ENCODE measurements around the gene DOCK9.

The DOCK9 gene

DNA sequence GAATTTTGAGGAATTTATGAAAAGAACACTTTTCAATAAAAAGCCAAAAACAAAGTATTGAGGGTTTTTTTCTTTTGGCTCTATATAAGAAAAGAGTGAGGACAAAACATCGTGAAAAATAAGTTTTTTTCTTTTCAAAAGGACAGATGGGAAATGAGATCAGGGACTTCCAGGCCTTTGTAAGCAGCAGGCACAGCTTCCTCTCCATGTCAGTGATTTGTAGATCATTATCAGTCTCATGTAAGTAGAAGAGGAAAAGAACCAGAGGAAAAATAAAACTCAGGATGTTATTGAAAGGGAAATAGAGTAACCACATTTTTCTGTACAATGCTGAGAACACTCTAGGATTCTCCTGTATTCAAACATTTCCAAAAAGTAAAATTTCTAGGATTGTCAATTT is 29.9 kb downstream of the DOCK9 start:
- DNase-seq (ENCODE audit: low spot score) = no peak

DNA sequence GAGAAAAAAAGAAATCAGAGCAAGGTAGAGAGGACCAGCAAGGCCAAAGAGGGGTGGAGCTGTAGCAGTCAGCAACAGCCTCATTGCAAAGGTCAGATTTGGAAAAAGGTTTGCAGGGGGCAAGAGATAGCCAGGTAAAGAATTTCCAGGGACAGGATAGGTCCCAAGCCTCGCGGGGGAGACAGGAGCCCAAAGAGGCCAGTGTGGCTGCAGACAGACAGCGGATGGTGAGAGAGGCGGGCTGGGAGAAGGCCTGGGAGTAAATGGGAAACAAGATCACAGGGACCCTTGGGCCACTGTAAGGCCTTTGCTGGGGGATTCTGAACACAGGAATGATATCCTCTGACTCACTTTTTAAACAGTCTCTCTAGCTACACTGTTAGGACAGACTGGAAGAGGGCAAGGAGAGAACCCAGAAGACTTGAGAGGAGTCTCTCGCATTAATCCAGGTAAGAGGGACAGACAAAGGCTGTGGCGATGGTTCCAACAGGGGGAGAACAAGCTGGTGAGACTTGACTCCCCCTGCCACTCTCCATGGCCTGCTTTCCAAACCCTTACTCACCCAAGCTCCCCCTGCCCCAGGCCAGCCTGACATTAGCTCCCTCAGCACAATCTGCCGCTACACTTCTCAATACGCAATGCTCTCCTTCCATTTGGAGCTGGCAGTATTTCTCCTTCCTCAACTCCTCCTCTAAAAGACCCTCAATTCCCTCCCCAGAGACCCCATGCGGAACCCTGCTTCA is 31.8 kb downstream of the DOCK9 start:
- no peak for DNase-seq (ENCODE audit: low spot score)

DNA sequence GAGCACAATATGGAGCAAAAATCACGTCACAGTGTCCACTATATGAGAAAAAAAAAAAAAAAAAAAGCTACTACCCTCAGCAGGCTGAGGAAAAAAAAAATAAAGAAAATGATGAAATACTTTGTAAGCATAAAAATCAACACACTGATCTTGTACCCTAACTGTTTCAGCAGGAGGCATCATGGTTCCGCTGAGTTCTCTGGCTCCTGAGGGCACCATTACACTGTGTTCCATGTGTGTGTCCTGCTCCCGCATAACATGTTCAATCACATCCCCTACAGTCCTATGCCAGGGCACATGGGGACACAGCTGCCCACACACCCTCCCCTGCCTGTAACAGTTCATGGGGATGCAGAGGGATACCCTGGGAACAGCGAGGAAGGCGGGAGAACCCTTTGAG is 33.5 kb downstream of the DOCK9 start:
- no peak for DNase-seq (ENCODE audit: low spot score)

DNA sequence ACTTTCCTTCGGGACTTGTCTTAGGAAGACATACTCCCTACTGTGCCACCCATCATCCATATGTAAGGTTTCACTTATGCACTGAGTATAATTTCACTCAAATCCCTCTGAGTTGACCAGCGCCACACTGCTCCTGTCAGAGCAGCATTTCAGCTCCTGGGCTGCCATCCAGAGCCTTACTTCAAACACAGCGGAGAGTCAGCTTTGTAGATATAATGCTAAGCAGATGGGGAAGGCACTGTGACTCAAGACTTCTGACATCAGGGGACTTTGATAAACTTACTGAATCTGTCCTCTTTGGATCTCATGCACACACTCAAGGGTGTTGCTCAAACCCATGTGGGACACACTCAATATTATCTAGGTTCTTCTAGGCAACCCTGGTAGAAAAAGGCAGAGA is 34.9 kb downstream of the DOCK9 start:
- DNase-seq (ENCODE audit: low spot score) = no peak

DNA sequence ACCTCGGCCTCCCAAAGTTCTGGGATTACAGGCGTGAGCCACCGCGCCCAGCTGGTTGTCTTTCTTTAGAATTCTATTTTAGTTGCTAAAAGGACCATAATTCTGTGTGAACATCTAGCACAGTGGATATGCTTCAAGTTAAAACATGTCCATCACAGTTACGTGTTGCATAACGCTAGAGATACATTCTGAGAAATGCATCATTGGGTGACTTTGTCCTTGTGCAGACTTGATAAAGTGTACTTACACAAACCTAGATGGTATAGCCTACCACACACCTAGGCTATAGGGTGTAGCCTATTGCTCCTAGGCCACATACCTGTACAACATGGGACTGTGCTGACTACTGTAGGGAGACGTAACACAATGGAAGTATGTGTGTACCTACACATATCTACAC is 35.4 kb downstream of the DOCK9 start:
- no peak for DNase-seq (ENCODE audit: low spot score)

DNA sequence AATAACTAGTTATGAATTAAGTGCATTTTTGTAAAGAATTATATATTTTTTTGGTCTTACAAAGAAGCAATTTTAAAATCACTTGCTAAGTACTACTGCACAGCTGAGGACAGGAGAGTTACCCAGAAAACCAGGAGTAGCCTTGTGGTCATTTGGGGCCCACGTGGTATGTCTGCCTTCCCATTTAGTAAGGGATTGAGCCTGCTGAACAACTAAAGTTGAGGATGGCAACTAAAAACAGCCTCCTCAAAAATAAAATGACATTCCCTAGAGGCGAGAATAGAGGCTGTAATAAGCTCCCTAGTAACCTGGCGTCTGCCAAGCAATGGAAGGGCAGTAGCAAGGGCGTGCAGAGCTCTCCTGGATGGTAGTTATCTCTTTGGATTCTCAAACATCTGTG is 36.3 kb downstream of the DOCK9 start:
- DNase-seq (ENCODE audit: low spot score) = no peak

DNA sequence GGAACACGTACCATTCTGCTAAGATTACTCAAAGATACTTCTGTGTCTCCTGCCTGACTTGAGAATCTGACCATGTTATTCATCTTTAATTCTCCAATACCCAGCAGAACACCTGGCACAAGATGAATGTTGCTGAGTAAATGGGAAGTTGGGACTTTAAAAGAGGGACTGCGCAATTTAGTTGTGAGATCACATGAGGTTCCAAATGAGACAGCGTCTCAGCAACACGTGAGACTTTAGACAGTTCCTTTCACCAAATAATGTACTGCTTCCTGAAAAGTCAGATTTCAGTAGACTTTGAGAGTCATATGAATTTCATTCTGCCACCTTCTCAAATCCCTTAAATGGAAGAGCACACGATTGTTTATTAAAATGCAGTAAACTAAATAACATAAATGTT is 36.7 kb downstream of the DOCK9 start:
- no peak for DNase-seq (ENCODE audit: low spot score)

DNA sequence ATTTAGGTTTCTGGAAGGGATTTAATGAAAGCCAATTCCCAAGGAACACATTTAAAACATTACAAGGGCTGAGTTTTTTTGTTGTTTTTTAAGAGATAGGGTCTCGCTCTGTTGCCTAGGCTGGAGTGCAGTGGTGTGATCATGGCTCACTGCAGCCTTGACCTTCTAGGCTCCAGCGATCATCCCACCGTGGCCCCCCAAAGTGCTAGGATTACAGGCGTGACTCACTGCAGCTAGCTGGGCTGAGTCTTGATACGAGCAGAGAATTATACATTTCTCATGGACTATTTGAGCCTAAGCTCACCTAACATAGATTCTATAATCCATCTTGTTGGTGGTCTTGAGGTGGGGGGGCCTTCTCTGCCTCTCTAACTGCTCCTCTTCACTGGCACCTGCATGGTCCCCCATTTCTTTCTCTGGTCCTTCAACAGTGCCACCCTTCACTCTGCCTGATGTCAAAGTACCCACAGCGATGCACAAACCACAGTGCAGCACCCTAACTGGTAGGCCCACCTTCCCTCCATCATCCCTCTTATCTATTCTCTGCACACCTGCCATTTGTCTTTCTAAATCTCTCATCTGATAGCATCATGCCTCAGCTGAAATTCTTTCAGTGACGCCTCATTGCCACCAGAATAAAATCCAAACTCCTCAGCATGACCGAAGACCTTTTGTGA is 37.4 kb downstream of the DOCK9 start:
- no peak for DNase-seq (ENCODE audit: low spot score)

DNA sequence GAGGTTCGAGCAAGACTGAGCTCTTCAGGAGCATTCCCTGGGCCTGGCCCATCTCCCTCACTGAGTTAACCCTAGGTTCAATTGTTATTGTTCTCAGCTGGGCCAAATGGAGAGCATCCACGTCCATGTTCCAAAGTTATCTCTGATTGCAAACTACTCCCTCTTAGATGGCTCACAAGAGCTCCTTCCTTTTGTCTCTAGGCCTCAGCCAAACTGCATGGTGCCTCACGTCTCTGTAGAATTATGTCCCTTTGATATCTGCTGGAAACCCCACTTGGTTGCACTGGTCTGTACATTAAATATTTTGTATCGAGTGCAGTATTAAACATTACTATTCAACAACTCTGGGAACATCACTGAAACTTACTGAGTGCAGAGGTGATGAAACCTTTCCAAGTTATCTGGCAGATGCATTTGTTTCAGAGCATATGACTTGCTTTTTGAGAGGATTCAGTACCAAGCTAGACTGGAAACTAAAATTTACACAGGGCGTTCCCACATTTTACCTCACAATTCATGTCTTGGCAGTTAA is 38.1 kb downstream of the DOCK9 start:
- DNase-seq (ENCODE audit: low spot score) = no peak

DNA sequence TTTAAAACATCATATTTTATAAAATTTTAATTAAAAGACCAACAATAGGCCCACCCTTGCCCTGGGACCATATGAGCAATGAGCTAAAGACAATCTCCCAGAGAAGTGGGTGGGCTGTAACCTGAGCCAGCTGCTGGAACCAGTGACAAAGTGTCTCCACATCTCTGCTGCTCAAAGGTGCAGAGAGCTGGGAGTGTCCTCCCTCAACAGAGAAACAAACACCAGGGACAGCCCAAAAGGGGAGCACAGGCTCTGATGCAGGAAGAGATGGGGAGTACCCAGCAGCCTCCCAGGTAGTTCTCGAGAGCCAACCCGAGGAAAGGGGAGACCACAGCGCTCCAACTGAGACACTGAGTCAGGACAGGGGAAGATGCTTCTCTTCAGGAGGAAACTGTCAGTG is 39.1 kb downstream of the DOCK9 start:
- DNase-seq (ENCODE audit: low spot score) = no peak

DNA sequence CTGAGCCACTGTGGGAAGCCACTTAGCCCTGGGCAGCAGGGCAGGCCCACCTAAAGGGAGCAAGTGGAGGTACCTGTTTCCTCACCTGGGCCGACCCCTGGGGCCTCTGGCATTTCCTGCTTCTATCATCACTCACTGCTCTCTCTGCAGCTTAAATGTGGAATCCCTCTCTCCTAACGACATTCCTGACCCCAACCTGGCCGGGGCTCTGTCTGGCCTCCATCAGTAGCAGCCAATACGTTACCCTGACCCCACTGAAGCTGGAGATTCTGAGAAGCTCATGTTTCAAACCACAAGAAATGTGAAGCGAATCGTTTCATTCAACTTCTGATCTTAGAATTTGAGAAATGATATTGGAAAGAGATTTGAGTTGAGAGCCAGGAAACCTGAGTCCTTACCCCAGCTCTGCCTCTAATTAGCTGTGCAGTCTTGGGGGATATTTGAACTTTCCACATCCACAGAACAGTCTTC is 39.9 kb downstream of the DOCK9 start:
- DNase-seq (ENCODE audit: low spot score) = no peak

DNA sequence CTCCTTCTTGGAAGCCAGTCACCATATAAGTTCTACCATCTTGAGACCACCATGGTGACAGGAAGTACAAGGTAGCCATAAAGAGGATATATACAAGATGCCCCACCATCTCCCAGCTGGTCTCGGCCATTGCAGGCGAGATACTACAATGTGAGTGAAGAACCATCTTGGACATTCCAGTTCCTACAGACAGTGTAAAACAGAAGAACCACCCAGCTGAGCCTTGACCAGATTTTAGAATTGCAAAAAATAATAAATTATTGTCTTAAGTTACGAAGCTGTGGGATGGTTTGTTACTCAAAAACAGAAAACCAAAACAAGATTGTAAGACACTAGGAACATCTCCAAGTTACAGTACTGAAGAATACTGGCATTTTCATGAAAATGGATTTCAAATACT is 43.6 kb downstream of the DOCK9 start:
- no peak for DNase-seq (ENCODE audit: low spot score)

DNA sequence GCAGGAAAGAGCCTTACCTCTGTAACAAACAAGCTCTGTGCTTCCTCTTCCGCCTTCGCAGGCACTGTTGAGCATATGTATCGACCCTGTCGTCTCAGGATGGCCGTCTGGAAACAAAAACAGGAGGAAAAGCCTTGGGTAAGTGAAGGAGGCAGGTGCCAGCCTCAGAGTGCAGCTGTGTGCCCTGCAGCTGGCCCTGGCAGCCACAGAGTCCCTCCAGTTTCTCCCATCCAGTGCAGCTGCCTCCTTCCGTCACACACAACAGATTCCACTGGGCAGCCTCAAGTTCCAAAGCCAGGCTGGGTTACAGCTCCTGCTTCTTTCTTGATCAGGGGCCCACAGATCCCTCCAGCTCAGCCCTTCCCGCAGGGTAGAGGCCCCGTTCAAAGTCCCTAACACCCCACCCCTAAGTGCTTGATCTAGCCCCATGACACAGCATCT is 47.7 kb downstream of the DOCK9 start:
- DNase-seq (ENCODE audit: low spot score) = no peak

DNA sequence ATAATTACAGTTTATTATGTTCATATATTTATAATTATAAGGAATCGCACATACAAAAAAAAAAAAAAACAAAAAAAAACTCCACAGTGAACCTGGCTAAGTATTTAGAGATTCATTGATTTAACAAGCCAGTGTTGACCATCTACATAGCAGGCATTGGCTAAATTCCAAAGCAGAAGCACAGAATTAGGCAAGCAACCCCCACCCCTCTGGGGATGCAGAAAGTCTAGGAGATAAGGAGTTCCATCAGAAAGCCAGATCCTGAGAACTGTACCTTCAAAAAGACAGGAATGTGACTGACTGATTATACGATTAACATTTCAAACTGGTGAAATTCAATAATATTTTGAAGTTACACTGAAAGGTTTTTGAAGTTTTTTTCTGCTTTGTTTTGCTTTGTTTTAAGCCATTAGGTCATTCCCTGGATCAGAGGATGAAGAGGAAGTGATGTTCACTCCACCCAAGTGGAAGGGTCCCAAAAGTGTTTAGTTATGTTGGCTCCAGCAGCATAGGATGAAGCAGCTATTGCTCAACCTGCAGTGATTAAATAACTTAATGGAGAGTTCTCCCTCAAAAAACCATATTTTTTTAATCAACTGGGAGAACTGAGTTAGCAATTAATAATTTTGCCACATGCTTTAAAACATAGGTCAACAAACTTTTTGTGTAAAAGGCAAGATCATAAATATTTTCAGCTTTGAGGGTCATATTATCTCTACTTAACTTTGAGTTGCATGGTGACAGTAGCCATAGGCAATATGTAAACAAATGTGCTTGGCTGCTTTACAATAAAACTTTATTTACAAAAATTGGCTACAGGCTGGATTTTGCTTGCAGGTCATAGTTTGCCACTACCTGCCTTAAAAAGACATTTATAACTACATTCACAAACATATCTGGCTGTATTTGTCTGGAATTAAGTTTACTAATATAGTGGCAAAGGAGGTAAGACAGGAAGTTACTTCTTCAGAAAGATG is 49.6 kb downstream of the DOCK9 start:
- DNase-seq (ENCODE audit: low spot score) = no peak

DNA sequence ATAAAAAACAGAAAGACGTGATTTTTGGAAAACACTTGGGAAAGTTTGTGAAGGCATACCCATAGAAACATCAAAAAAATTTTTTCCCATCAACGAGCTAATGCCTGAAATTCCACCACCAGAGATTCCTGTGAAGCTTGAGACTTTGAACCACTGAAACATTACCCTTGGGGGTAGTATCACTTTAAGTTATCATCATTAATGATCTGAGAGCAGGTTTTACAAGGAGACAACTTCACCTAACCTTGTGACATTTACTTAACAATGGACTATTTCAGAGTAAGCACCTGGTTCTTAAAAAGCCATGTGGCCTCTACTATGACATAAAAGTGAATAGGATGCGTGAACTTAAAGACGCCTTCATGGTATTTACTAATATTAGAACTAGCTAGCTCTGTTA is 51.9 kb downstream of the DOCK9 start:
- DNase-seq (ENCODE audit: low spot score) = no peak

DNA sequence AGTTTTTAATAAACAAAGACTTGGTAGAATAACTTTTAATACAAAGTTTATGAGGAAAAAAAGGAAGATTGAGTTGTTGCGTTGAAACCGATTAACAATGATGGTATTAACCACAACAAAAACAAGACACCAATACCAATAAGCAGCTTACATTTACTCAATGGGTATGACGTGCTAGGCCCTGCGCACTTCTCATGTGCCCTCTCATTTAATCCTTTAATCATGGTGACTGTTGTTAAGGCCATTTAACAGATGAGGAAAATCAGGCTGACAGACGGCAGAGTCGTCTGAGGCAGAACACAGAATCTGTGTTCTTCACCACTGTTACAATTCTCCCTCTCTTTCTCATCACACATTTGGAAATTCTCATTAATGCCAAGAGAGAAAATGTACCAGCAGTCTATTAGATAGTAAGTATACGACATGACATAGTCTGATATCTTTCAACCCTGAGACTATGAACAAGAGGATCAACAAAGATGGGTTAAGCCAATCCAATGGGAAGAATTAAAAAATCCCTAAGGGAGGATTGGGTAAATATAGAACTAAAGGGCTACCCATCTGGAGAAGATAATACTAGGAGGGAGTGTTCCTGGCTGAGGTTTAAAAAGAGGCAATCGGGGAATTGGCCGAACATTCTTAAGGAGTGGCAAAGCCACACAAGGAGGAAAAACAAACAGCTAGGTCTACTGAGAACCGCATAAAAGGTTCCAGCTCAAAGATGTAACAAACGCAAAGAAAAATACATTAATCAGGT is 54.0 kb downstream of the DOCK9 start:
- no peak for DNase-seq (ENCODE audit: low spot score)

DNA sequence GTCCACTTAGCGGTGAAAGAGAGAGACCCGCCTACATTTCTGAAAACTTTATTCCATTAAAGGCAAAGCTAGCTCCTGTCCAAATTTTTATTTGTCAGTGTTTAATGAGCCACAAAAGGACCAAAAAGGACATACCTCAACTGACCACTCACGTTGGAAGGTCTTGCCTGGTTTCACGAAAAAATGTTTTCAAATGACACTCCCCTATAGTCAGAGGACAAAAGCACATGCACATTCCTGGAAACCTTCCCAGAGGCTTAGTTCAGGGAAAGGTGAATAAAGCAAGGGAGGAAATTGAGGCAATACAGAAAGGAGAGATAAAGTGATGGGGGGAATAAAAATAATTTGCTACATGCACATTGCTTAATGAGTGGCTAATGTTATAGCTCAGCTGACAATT is 55.6 kb downstream of the DOCK9 start:
- DNase-seq (ENCODE audit: low spot score) = no peak

DNA sequence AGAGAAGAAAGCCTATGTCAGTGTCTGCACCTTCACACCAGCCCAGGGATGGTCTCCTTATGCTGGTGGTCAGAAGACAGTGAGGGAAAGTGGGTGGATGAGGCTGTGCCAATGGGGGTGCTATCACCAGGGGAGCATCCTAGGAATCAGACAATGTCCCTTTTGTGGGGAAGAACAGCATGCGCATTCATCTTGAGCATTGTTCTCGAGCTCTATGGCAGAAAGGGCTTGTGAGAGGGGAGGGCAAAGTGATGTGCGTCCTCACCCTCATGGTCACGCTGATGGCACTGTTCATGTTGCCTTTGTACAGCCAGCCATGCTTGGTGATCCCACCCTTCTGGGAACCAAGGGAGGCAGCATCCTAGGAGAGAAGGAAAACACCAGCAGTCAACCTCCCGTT is 56.1 kb downstream of the DOCK9 start:
- DNase-seq (ENCODE audit: low spot score) = no peak

DNA sequence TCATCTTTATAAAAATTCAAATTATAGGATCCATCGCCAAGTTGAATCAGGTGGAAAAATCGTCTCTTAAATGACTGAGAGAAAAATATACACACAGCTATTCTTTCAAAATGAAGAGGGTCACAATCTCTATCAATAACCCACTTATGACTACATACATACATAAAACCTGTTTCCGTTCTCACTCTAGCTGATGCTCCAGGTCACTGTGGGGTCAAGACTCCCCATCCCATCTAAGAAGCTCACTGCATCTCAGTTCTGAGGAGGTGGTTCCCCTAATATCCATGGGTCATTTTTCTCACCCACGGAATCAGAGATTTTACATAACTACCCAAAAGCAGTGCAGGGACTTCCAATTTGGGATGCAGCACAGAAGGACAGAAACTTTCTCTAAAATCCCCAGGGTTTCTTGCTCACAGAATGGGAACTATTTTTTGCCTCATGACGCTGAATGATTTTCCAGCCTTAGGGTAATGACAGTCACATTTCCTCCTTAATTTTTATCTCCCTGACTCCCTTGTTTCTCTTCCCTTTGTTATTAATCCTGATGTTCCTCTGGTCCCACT is 56.8 kb downstream of the DOCK9 start:
- no peak for DNase-seq (ENCODE audit: low spot score)

DNA sequence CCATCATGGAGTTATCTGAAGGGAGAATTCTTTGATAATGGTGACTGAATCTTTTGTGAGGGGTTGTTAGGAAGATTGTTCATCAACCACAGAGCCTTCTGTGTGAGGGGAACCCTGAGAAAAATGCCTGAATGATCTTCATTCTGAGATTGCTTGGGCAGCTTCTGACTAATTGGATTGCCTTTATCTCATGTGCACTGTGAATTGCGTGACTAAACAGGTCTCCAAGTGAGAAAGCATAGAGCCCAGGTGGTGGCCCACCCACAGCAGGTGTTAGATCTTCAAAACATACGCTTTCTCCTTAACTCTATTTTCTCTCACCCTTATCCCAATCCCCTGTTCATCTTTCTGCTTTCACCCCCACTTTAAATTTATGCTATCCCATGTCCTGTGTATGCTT is 58.3 kb downstream of the DOCK9 start:
- DNase-seq (ENCODE audit: low spot score) = no peak

DNA sequence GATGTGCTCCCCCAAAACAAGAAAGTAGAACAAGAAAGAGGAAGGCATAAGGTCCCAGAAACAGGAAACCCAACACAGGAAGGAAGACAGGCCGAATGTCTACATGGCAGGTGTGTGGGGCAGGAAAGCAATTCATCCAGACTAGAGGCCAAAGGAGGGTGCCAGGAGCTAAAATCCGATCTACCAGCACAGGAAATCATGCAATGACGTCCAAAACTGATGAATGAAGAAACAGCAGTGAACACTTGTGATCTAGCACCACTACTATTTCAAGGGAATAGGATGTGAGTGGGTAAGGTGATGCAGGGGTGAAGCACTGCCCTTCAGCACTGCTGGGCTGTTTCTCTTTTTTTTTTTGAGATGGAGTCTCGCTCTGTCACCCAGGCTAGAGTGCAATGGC is 59.1 kb downstream of the DOCK9 start:
- DNase-seq (ENCODE audit: low spot score) = no peak
